PFSK-1 (cell line): ENCODE results near the gene ZBP1.

ENCODE experiments used
- POLR2AphosphoS5 ChIP-seq: IDR thresholded peaks from 2 replicates; pipeline ENCODE4 v1.6.1; 2012; ENCODE audit warnings: low read depth, mild to moderate bottlenecking, control low read depth, low read length, moderate library complexity
- REST ChIP-seq, 2 experiments: IDR thresholded peaks; 2 replicates each; pipeline versions ENCODE4 v1.6.1 to v1.8.0; 2011 to 2012; ENCODE audit warnings: low read depth in 2 of 2, low read length in 2 of 2, control low read depth in 1 of 2, inconsistent platforms in 1 of 2, mild to moderate bottlenecking in 1 of 2, moderate library complexity in 1 of 2; ENCODE audit not compliant: insufficient read depth in 1 of 2
- TAF1 ChIP-seq: IDR thresholded peaks from 2 replicates; pipeline ENCODE4 v1.6.1; 2012; ENCODE audit warnings: low read length, control low read depth, borderline replicate concordance; ENCODE audit not compliant: insufficient read depth

- TF ChIP-seq REST (IDR thresholded peaks at IDR 0.05; ENCODE audit: insufficient read depth in 1 of 2, low read depth in 2 of 2, low read length in 2 of 2) (no peak), POLR2AphosphoS5 (no peak), TAF1 (no peak)
Measured at GRCh38 chr20:57568960-57569359, 51.3 kb downstream of the ZBP1 start.
